GM18868 (cell line): ENCODE results near the gene C4BPA.

ENCODE experiments used
- ATAC-seq: cut with Tn5 transposase; IDR thresholded peaks from one replicate; pipeline ENCODE4 v1.9.1; 2021; ENCODE audit warnings: mild to moderate bottlenecking, moderate library complexity; ENCODE audit not compliant: unreplicated experiment

C4BPA gene

GRCh38 chr1:207179036-207179435 lies 75.0 kb downstream of the C4BPA start:
- ATAC-seq = no peak

GRCh38 chr1:207181847-207182246 lies 77.8 kb downstream of the C4BPA start:
- no peak for ATAC-seq

- ATAC-seq = no peak
Measured at GRCh38 chr1:207186503-207186902, 82.5 kb downstream of the C4BPA start.

GRCh38 chr1:207188901-207189300 lies 84.9 kb downstream of the C4BPA start:
- ATAC-seq = no peak

- ATAC-seq = no peak
Measured at GRCh38 chr1:207191061-207191460, 87.0 kb downstream of the C4BPA start.

GRCh38 chr1:207191776-207192175 lies 87.7 kb downstream of the C4BPA start:
- no peak for ATAC-seq

- ATAC-seq = no peak
Measured at GRCh38 chr1:207194197-207194596, 90.2 kb downstream of the C4BPA start.
